ENCODE data around the gene FOCAD.
"Not testable (repeated sequence)": the region's sequence is repeated elsewhere in the genome, so short reads cannot be mapped to it uniquely, and the experiment has no call there.

The FOCAD gene

DNA sequence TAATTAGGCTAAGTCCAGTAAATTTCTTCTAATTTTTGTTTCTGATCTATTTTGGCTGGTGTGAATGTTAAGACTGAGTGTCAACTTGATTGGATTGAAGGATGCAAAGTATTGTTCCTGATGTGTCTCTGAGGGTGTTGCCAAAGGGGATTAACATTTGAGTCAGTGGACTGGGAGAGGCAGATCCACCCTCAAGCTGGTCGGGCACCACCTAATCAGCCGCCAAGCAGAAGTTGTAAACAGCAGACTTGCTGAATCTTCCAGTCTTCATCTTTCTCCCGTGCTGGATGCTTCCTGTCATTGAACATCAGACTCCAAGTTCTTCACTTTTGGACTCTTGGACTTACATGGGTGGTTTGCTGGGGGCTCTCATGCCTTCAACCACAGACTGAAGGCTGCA, 40.4 kb upstream of the FOCAD start:
- H3K4me1 ChIP-seq, result peaks cover 0 to 6% (median 0%) of the 10 kb centered on the region in 4 donors
- no peaks in the 10 kb centered on the region for H3K36me3 ChIP-seq
- no peak overlapping the region for H3K4me3 ChIP-seq
- intact Hi-C loops (cut with DNase I; ENCODE audit: low total_unique reads), result loop anchor here (5.0 kb wide), 1 partner anchor 99 kb away; no protein-coding TSS in a partner anchor
- TF ChIP-seq, protein P1, sequence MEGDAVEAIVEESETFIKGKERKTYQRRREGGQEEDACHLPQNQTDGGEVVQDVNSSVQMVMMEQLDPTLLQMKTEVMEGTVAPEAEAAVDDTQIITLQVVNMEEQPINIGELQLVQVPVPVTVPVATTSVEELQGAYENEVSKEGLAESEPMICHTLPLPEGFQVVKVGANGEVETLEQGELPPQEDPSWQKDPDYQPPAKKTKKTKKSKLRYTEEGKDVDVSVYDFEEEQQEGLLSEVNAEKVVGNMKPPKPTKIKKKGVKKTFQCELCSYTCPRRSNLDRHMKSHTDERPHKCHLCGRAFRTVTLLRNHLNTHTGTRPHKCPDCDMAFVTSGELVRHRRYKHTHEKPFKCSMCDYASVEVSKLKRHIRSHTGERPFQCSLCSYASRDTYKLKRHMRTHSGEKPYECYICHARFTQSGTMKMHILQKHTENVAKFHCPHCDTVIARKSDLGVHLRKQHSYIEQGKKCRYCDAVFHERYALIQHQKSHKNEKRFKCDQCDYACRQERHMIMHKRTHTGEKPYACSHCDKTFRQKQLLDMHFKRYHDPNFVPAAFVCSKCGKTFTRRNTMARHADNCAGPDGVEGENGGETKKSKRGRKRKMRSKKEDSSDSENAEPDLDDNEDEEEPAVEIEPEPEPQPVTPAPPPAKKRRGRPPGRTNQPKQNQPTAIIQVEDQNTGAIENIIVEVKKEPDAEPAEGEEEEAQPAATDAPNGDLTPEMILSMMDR (IDR thresholded peaks at IDR 0.05), result no peak
- H3K27me3 ChIP-seq, result no peaks in the 10 kb centered on the region
- no peak for DNase-seq
- no peaks in the 10 kb centered on the region for H3K9me3 ChIP-seq
- no peak overlapping the region for H3K27ac ChIP-seq

DNA sequence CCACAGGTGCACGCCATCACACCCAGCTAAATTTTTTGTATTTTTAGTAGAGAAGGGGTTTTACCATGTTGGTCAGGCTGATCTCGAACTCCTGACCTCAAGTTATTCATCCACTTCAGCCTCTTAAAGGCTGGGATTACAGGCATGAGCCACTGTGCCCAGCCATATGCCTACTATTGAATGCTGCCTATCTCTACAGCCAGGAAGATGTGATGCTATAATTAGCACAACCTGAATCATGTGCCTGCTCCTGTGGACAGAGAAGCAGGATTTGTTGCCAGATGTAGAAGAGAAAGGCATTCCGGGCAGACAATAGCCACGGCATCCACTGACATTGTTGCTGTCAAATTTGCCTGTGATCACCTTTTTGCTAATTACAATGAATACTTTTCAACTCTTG, 37.4 kb upstream of the FOCAD start:
- H3K4me1 ChIP-seq, result no peaks in the 10 kb centered on the region
- intact Hi-C loops (cut with DNase I; ENCODE audit: low total_unique reads), result no loop called here
- TF ChIP-seq, protein P1 (IDR thresholded peaks at IDR 0.05), result no peak
- no peaks in the 10 kb centered on the region for H3K9me3 ChIP-seq
- H3K4me3 ChIP-seq, result no peak overlapping the region
- no peaks in the 10 kb centered on the region for H3K36me3 ChIP-seq
- no peaks in the 10 kb centered on the region for H3K27me3 ChIP-seq
- H3K27ac ChIP-seq, result no peak overlapping the region
- DNase-seq, result no peak

DNA sequence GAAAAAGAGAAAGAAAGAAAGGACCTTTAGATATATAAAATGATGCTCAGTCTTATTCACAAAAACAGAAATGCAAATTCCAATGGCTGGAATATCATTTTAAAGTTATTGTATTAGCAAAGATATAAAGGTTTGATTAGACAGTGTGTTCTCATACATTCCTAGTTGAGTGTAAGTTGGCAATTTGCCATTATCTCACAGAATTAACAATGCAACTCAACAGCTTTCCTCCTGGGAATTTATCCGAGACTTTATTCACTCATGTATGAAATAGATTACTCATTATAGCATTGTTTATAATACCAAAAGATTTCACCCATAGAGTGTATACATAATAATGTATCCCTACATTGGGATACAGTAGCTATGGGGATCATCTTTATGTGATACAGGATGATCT, 34.7 kb upstream of the FOCAD start:
- Histone ChIP-seq H3K27ac (no peak overlapping the region), H3K4me1 (no peaks in the 10 kb centered on the region), H3K4me3 (no peak overlapping the region), H3K36me3 (no peaks in the 10 kb centered on the region), H3K27me3 (no peaks in the 10 kb centered on the region), H3K9me3 (no peaks in the 10 kb centered on the region)
- intact Hi-C loops (cut with DNase I; ENCODE audit: low total_unique reads), result no loop called here
- no peak for DNase-seq
- TF ChIP-seq, protein P1 (IDR thresholded peaks at IDR 0.05), result no peak

DNA sequence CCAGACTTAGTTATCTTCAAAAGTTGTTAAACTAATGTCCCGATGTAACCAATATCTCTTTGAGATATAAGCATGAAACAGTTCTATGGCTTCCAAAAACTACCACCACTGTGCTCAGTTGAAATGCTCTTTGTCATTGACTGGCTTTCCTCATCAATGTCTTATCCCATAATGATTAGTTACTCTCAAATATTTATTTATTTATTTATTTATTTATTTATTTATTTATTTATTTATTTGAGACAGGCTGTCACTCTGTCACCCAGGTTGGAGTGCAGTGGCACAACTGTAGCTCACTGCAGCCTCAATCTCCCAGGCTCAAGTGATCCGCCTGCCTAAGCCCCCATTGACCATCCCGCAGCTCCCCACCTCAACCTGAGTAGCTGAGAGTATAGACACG, 33.7 kb upstream of the FOCAD start:
- intact Hi-C loops (cut with DNase I; ENCODE audit: low total_unique reads), result no loop called here

DNA sequence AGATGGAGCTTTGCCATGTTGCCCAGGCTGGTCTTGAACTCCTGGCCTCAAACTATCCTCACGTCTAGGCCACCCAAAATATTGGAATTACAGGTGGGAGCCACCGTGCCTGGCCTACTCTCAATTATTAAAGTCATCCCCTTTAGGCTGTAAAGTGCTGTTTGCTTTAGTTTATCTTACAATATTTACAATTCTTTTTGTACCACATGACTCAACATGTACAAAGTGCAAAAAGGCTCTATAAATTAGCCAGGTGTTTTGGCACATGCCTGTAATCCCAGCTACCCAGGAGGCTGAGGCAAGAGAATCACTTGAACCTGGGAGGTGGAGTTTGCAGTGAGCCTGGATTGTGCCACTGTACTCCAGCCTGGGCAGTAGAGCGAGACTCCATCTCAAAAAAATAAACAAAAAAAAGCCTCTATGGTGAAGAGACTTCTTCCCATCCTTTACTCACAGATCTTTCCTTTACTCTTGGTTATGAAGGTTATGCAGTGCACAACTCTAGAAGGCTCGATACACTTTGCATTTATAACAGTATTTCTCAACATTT, 33.2 kb upstream of the FOCAD start:
- H3K4me3 ChIP-seq, result no peak overlapping the region
- intact Hi-C loops (cut with DNase I; ENCODE audit: low total_unique reads), result no loop called here
- H3K27me3 ChIP-seq, result no peaks in the 10 kb centered on the region
- H3K27ac ChIP-seq, result no peak overlapping the region
- no peaks in the 10 kb centered on the region for H3K9me3 ChIP-seq
- no peak for DNase-seq
- TF ChIP-seq, protein P1 (IDR thresholded peaks at IDR 0.05), result no peak
- no peaks in the 10 kb centered on the region for H3K4me1 ChIP-seq
- H3K36me3 ChIP-seq, result no peaks in the 10 kb centered on the region

More for the DNA sequence above, 33.7 kb upstream of the FOCAD start:
- Histone ChIP-seq H3K4me1 (no peaks in the 10 kb centered on the region), H3K27ac (no peak overlapping the region), H3K27me3 (no peaks in the 10 kb centered on the region), H3K4me3 (no peak overlapping the region), H3K9me3 (no peaks in the 10 kb centered on the region), H3K36me3 (no peaks in the 10 kb centered on the region)
- TF ChIP-seq, protein P1 (IDR thresholded peaks at IDR 0.05), result no peak
- DNase-seq, result no peak

DNA sequence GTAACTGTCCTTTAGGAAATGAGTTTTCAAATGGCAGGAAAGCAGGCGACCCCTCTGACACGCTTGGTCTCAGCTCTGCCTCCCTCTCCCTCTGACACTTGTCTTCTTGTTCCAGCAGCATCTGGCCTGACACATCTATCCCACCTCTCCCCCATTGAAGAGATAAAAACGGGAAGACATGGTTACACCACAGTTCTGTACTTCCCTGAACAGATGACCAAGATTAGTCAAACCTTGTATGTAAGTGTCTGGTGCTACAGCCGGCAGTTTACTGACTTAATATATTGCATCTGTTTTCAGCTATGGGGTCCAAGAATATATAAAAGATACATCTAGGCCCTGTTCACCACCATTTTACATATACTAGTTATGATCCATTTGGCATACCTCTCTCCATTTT, 32.1 kb upstream of the FOCAD start:
- Histone ChIP-seq H3K27ac (no peak overlapping the region), H3K27me3 (no peaks in the 10 kb centered on the region), H3K4me3 (no peak overlapping the region), H3K36me3 (no peaks in the 10 kb centered on the region), H3K9me3 (no peaks in the 10 kb centered on the region), H3K4me1 (no peaks in the 10 kb centered on the region)
- no peak for DNase-seq
- TF ChIP-seq, protein P1 (IDR thresholded peaks at IDR 0.05), result no peak
- intact Hi-C loops (cut with DNase I; ENCODE audit: low total_unique reads), result no loop called here

DNA sequence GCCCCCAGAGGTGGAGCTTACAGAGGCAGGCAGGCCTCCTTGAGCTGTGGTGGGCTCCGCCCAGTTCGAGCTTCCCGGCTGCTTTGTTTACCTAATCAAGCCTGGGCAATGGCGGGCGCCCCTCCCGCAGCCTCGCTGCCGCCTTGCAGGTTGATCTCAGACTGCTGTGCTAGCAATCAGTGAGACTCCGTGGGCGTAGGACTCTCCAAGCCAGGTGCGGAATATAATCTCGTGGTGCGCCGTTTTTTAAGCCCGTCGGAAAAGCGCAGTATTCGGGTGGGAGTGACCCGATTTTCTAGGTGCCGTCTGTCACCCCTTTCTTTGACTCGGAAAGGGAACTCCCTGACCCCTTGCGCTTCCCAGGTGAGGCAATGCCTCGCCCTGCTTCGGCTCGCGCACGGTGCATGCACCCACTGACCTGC, 25.8 kb upstream of the FOCAD start:
- H3K9me3 ChIP-seq; H3K27me3 ChIP-seq; H3K27ac ChIP-seq; H3K4me1 ChIP-seq; intact Hi-C loops (cut with DNase I; ENCODE audit: low total_unique reads); H3K36me3 ChIP-seq; DNase-seq: not testable (repeated sequence)
- H3K4me3 ChIP-seq, result peak overlapping the region; percentile 50 to 52

Measured in tibial artery (tissue), 4 donors.